ENCODE results near the gene PIGBOS1.
"Not testable (repeated sequence)": the region's sequence is repeated elsewhere in the genome, so short reads cannot be mapped to it uniquely, and the experiment has no call there.

Gene PIGBOS1

DNA sequence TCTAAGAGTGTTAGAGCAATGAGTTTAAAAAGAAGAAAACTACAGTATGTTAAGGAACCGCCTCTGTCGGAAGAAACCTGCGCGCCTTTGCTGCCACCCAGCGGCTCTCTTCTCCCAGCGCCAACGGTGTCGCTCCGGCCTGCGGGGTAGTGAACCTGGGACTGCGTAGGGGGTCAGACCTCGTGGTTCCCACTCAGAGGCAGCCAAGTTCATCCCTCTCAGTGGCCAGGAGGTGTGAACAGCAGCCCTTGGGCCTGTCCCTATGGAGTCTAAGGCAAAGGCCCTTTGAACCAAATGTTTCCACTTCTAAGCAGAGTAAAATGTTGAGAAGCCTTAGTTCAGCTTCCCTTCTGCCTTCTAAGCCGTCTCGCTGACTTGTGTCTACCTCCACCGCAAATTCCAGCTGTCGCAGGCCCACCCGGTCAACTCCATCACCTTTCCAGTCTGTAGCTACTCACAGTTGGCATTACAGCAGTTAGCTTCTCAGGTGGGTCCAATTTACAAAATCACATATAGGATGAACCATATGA lies 28.3 kb downstream of the PIGBOS1 start:
- DNase-seq = peak; percentile 82 to 85

DNA sequence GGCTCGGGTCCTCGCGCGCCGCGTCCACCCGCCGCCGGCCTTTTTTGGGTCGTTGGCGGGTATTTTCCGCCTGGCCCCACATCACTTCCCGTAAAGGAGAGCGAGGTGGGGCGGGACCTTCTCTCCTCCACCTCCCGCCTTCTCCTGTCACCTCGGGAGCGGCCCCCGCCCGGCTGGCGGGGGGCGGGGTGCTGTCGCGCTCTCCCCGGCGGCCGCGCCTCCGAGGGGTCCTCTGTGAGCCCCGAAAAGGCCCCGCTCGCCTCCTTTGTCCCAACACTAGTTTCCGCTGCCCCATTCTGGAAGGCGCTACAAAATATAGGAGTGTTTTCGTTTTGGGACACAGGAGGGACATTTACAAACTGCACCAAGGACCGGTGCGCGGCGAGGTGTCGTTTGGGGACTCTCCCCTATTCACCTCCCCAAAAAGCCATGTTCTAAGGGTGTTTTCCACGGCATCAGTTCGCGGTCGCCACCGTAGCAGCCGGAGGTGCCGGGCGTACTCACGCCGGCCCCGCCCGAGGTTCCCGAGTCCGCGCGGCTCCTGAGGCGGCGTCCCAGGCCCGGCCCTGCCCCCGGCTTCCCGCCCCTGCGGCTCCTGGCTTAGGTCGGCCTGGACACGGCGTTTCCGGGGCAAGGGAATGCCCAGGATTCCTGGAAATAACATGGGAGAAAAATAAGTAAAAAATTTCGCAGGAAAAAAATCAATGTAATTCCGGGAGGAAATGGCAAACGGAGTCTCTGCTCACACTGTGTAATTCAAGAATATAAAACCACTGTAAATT lies 29.0 kb downstream of the PIGBOS1 start, which contains the start of gene RAB27A:
Gene RAB27A (minus strand): TSS at position 68 of the 782 bp plus-strand sequence. CDS start 54,879 bp downstream, outside the sequence.
- DNase-seq = peak; percentile 78

DNA sequence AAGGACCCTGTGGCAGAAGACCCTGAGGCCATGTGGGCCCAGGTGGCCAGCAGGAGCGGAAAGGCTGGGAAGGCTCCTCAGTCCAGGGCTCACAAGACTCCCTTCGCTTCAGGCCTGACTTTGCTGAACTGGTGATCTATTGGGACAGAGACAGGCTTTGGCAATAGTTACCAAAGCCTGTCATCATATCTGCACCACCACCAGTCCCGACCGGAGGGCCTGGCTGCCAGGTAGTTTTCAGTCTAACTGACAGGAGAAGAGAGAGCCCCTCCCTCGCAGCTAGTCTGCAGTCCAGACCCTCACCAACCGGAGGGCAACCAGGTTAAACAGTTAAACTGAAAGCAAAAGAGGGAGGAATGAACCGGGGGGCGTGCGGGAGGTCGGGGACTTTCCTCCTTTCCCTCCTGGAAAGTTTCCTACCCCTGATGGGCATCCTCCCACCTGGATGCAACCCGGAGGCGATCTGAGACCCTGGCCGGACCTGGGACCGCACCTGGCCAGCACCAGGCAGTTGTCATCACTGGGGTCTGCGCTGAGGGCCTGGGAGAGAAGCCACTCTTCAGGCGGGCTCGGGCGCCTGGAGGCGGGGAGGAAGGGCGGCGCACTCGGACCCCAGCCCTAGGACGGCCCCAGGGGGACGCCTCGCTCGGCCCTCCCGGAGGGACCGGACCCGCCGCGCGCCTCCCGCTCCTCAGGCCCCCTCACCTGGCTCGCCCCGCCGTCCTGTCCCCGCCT lies 29.7 kb downstream of the PIGBOS1 start:
- DNase-seq = peak; percentile 21 to 22

DNA sequence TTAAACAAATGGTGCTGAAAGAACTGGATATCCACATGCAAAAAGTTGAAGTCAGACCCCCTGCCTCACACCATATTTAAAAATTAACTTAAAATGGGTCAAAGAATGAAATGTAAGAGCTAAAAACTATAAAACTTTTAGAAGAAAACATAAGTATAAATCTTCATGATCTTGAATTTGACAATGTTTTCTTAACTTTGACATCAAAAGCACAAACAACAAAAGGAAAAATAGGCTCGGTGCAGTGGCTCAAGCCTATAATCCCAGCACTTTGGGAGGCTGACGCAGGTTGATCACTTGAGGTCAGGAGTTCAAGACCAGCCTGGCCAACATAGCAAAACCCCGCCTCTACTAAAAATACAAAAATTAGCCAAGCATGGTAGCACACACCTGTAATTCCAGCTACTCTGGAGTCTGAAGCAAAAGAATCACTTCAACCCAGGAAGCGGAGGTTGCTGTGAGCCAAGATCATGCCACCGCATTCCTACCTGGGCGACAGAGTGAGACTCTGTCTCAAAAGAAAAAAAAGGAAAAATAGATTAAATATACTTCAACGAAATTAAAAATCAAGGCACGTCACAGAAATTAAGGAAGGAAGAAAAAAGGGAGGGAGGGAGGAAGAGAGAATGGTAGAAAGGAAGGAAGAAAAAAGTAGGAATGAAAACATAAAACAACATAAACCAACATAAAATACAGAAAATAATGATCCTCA lies 30.8 kb downstream of the PIGBOS1 start:
- no peak for DNase-seq

DNA sequence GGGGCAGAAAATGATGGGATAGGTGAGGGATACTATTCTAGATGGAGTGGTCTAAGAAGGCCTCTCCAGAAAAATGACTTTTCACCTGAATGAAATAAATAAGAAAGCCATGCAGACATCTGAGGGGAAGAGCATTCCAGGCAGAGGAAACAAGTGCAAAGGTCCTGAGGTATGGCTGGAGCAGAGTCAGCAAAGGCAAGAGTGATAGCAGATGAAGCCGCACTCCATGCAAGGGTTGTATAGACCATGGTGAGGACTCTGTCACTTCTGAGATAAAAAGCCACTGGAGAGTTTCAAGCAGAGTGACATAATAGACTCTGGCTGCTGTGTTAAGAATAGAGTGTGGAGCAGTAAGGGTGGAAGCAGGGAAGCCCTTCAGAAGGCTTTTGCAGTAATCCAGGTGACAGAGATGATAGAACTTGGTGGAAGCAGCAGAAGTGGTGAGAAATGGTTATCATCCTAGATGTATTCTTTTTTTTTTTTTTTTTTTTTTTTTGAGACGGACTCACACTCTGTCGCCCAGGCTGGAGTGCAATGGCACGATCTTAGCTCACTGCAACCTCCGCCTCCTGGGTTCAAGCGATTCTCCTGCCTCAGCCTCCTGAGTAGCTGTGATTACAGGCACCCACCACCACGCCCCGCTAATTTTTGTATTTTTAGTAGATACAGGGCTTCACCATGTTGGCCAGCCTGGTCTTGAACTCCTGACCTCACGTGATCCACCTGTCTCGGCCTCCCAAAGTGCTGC lies 32.3 kb downstream of the PIGBOS1 start:
- DNase-seq = not testable (repeated sequence)

GRCh38 chr15:55284426-55284825 lies 34.5 kb downstream of the PIGBOS1 start:
- DNase-seq = no peak

DNA sequence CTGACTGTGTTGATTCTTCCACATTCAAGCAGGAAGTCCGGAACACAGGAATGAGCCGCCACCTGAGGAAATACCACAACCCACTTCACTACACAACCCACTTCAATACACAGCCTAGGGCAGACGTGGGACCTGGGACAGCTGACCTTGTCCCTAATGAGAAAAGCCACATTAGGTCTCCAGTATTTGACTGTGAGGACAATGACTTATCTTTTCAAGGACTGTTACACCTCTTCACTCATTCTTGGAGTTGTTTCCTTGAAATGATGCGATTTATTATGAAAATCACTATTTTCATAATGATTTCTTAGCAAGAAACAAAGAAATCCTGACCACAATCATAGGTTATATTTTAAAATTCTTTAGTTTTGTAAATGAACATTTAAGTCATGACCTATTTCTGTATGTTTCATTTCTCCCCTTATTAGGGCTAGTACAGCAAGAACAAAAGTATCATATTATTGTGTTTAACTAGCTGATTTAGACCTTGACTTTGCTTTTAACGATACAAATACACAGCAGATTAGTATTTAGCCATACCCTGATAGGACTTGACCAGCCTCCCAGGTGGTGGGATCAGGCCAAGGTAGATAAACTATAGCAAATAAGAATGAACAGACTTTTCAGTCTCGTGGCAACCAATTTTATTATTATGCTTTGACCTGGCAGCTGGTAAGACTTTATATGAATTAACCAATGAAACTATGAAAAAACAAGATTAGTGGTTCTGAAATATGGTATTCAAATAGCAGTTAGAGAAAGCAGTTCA lies 35.4 kb downstream of the PIGBOS1 start:
- no peak for DNase-seq

DNA sequence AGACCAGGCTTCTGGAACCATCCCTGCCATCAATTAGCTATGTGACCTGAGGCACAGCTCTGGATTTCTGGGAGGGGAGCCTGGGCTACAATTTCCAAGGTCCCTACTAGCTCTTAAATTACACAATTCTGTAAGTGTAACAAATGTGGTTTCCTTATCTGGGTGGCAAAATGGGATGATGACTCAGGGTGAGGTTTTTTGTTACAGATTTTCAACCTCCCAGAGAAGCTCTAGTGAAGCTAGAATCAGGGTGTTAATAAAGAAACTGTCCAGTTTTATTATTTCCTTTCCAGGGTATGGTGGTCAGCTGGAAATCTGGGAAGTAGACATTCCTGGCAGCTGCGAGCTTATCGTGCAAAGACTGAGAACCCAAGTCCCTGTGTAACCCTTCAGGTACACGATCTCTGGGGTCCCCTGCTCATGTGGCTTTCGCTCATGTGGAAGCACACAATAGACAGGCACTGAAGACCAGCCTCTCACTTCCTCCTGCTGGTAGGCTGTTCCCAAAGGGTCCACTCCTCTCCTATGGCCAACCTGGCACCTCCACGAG lies 36.6 kb downstream of the PIGBOS1 start:
- no peak for DNase-seq

DNA sequence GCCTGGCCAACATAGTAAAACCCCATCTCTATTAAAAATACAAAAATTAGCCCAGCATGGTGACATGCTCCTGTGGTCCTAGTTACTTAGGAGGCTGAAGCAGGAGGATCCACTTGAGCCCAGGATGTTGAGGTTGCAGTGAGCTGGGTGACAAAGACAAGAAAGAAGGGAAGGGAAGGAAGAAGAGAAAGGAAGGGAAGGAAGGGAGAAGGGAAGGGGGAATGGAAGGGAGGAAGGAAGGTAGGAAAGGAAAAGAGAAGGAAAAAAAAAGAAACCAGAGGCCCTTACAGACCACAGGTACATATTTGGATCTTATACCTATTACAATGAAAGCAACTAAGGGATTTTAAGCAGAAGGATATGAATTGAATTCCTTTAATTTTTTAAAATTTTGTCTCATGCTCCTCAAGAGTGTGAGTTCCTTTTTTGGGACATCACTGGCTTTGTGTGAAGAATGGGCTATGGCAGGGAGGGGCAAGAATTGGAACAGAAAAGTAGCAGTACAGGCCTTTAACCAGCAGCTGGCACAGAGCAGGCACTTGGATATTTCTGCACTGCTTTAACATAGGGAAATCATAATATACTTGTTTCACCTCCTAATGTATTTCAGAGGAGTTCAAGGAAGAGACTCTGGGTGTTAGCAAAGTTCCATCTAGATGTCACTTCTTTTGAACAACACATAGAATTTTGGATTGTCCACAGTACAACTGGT lies 37.2 kb downstream of the PIGBOS1 start:
- DNase-seq = no peak

- DNase-seq = peak in 1 of 2 experiments; percentile 9
Observed at GRCh38 chr15:55280589-55280988, 38.3 kb downstream of the PIGBOS1 start.

DNA sequence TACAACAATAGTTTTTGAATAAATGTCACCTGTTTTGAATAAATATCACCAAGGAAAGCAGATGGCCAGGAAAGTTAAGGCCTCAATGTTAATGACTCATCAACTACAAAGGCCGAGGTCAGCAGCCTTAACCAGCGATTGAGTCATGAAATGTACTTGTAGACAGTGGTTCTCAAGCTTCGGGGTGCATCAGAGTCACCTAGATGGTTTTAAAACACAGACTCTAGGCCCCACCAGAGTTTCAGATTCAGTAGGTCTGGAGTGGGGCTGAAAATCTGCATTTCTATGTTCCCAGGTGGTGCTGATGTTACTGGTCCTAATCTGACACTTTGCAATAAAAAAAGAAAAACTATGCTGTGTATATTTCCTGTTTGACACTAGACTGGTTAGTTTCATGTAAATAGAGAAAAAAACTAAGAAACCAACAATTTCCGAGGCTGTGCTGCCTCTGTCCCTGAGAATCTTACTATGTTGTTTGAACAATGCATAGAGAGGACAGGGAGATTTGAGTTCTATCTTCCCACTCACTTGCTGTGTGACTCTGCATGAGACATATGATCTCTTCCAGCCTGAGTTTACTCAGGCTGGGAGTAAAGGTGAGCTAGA lies 39.1 kb downstream of the PIGBOS1 start:
- DNase-seq = peak; percentile 34 to 44

DNA sequence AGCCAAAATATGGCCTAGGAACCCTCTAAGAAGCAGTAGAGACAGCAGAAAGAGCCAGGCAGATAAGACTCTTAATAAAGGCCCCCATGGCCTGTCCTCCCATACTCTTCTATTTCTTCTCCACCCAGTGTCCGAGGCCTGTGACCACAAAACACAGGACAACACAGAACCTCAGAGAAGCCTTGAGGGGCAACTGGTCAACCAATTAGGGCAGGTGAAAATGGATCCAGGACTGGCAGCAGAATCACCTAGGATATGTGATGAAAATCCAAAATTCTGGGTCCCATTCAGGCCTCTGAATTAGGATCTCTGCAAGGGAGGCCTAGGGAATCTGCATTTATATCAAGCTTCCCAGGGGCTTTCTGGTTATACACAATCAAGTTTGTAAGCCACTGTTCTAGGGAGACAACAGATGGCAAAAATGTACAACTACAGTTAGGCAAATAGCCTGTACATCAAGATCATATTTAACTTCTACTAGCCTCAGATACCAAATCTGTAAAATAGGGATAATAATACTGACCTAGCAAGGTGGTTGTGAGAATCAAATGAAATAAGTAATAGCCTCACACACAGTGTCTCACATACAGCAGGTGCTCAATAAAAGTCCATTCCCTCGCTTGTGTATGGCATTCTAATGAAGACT lies 39.7 kb downstream of the PIGBOS1 start:
- no peak for DNase-seq

- DNase-seq = no peak
Observed at GRCh38 chr15:55277715-55278114, 41.2 kb downstream of the PIGBOS1 start.

DNA sequence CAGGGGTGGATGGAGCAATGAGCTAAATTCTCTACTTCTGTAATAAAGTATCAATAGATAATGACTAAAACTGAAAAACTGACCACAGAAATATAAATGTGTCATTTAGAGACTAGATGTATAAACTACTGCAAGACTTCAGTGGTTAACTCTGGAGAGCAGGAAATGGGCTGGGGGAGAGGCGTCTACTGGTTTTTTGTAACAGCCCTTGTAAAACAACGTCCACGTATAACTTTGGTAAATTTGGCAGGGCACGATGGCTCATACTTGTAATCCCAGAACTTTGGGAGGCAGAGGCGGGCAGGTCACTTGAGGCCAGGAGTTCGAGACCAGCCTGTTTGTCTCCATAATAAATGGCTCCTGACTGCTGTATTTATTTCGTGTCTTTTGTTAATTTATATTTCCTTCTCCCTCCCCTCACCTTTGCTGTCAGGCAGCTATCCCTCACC lies 41.8 kb downstream of the PIGBOS1 start:
- peak; percentile 16 to 21 for DNase-seq

- no peak for DNase-seq
Observed at GRCh38 chr15:55276324-55276723, 42.6 kb downstream of the PIGBOS1 start.

DNA sequence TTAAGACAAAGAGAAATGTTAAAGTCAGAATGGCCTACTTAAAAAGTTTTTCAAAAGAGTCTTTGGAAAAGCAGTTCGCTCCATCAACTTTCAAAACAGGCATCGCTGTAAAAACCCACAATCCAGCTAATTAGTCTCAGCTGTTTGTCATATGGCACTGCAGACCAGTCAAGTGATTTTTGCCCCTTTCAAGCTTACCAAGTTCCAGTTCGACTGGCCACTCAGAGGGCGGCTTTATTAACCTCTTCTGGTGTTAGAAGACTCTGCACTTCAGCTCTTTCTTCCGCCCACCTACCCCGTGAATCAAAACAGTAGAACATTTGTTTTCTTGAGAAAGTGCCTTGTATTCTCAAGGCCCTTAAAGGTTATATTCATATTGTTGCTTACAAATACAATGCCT lies 48.6 kb downstream of the PIGBOS1 start:
- DNase-seq = no peak

- DNase-seq = no peak
Observed at GRCh38 chr15:55268176-55268695, 50.7 kb downstream of the PIGBOS1 start.

DNA sequence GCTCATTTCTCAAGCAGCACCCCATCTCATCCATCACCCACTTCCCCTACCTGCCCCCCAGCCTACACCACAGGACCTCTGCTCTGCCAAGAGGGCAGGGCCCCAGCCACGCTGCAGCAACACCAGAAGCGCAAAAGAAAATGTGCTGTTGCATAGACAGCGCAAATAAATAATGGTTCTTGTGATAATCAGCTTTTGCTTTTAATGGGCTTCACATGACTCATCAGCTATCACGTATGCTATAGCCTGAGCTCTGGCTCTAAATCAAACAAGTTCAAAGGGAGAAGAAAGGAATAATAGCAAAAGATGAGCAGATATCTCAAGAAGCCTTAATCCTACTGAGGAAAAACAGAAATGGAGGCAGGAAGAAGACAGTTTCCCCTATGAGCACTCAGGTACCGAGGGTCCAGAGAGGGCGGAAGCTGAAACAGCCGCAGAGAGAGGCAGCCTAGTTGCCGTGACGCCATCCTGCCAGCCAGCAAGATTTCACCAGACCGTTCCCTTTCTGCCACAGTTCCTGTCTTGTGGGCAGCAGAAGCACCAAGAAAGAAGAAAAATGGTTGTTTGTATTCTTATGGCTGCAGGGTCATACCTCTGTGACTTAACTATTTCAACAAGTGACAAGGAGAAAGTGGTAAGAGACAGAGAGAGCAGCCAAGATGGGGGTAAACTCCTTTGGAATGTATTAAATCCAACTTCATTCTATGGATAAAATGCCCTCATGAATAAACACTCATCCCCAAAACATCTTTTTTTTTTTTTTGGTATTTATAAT lies 51.3 kb downstream of the PIGBOS1 start:
- peak; percentile 45 to 48 for DNase-seq
